Central memory CD8-positive, alpha-beta T cell (primary cell): ENCODE measurements around the gene NPTXR.

Experiments used
- ATAC-seq: fragments of 150-1000 bp; cut with Tn5 transposase; replicated peaks from 2 replicates; pipeline ENCODE4 v1.10.0; 2022; ENCODE audit warnings: mild to moderate bottlenecking, moderate FRiP score, moderate number of reproducible peaks; ENCODE audit not compliant: poor library complexity, severe bottlenecking; ENCODE audit errors: extremely low read depth
- DNase-seq, 2 donors: peaks; one replicate each; pipeline ENCODE4 v3.0.0; 2021; ENCODE audit warnings: low spot score in 2 of 2
- H3K27ac Mint-ChIP-seq: one replicate; pipeline ENCODE4 v1.8.0; 2022; ENCODE audit warnings: low read depth, mild to moderate bottlenecking, moderate library complexity, mixed read lengths
- H3K27me3 Mint-ChIP-seq: one replicate; pipeline ENCODE4 v1.8.0; 2022; ENCODE audit warnings: mixed read lengths
- H3K36me3 Mint-ChIP-seq: one replicate; pipeline ENCODE4 v1.8.0; 2022; ENCODE audit warnings: mild to moderate bottlenecking, moderate library complexity, mixed read lengths; ENCODE audit not compliant: insufficient read depth
- H3K4me1 Mint-ChIP-seq: one replicate; pipeline ENCODE4 v1.8.0; 2022; ENCODE audit warnings: mixed read lengths
- H3K4me3 Mint-ChIP-seq: one replicate; pipeline ENCODE4 v1.8.0; 2022; ENCODE audit warnings: mild to moderate bottlenecking, moderate library complexity, mixed read lengths
- H3K9me3 Mint-ChIP-seq: one replicate; pipeline ENCODE4 v1.8.0; 2022; ENCODE audit warnings: mixed read lengths

The NPTXR gene

GRCh38 chr22:38774496-38775166, 69.2 kb downstream of the NPTXR start:
- no peak for DNase-seq
- ATAC-seq: no peak
- no peaks in the 10 kb centered on the region for H3K27me3 Mint-ChIP-seq
- no peaks in the 10 kb centered on the region for H3K4me1 Mint-ChIP-seq
- no peak overlapping the region for H3K4me3 Mint-ChIP-seq
- no peaks in the 10 kb centered on the region for H3K36me3 Mint-ChIP-seq
- no peak overlapping the region for H3K27ac Mint-ChIP-seq
- no peaks in the 10 kb centered on the region for H3K9me3 Mint-ChIP-seq

- Mint-ChIP-seq H3K36me3 (no peaks in the 10 kb centered on the region), H3K27me3 (no peaks in the 10 kb centered on the region), H3K4me3 (no peak overlapping the region), H3K9me3 (no peaks in the 10 kb centered on the region), H3K27ac (no peak overlapping the region), H3K4me1 (peaks cover 6% of the 10 kb centered on the region)
- ATAC-seq (no peak), DNase-seq (no peak)
Observed at GRCh38 chr22:38773363-38773946, 70.4 kb downstream of the NPTXR start.

- Mint-ChIP-seq H3K4me3 (no peak overlapping the region), H3K36me3 (no peaks in the 10 kb centered on the region), H3K27me3 (no peaks in the 10 kb centered on the region), H3K9me3 (no peaks in the 10 kb centered on the region), H3K27ac (no peak overlapping the region), H3K4me1 (peaks cover 6% of the 10 kb centered on the region)
- ATAC-seq (no peak), DNase-seq (no peak)
Observed at GRCh38 chr22:38772623-38772873, 71.3 kb downstream of the NPTXR start.

GRCh38 chr22:38770257-38770949, 73.4 kb downstream of the NPTXR start:
- Mint-ChIP-seq H3K27me3 (no peaks in the 10 kb centered on the region), H3K36me3 (no peaks in the 10 kb centered on the region), H3K27ac (no peak overlapping the region), H3K4me3 (no peak overlapping the region), H3K4me1 (peaks cover 6% of the 10 kb centered on the region), H3K9me3 (no peaks in the 10 kb centered on the region)
- DNase-seq (no peak), ATAC-seq (no peak)
